OCI-LY1 (cell line): Measurements from ENCODE around the gene DNALI1.

ENCODE experiments used
- H2AFZ ChIP-seq: fragments of 200-600 bp; sonication (generic), shearing (Covaris generic); 2 replicates; pipeline ENCODE4 v1.6.0; 2014; ENCODE audit warnings: antibody characterized with exemption, mild to moderate bottlenecking, low read length
- H3F3A ChIP-seq: fragments of 200-600 bp; sonication (generic), shearing (Covaris generic); 2 replicates; pipeline ENCODE4 v1.6.0; 2014; ENCODE audit warnings: mild to moderate bottlenecking, antibody characterized with exemption, low read length, moderate library complexity; ENCODE audit not compliant: insufficient read depth
- H3K27ac ChIP-seq: fragments of 200-600 bp; sonication (generic); 2 replicates; pipeline ENCODE4 v1.5.1; 2014; ENCODE audit warnings: low read length, mixed run types, mild to moderate bottlenecking, low read depth; ENCODE audit not compliant: poor library complexity, severe bottlenecking
- H3K27me3 ChIP-seq: fragments of 200-600 bp; sonication (generic); 2 replicates; pipeline ENCODE4 v1.6.0; 2014; ENCODE audit warnings: antibody characterized with exemption, mild to moderate bottlenecking, low read length, moderate library complexity; ENCODE audit not compliant: insufficient read depth
- H3K36me3 ChIP-seq: fragments of 200-600 bp; sonication (generic); 2 replicates; pipeline ENCODE4 v1.6.1; 2014; ENCODE audit warnings: mild to moderate bottlenecking, antibody characterized with exemption, low read length, moderate library complexity, mixed read lengths; ENCODE audit not compliant: insufficient read depth
- H3K4me1 ChIP-seq: fragments of 200-600 bp; sonication (generic); 2 replicates; pipeline ENCODE4 v1.5.1; 2014; ENCODE audit warnings: mild to moderate bottlenecking, low read length, moderate library complexity; ENCODE audit not compliant: insufficient read depth, severe bottlenecking
- H3K4me2 ChIP-seq: fragments of 200-600 bp; sonication (generic), shearing (Covaris generic); 2 replicates; pipeline ENCODE4 v1.6.1; 2014; ENCODE audit warnings: low read length
- H3K4me3 ChIP-seq: fragments of 200-600 bp; sonication (generic); 2 replicates; pipeline ENCODE4 v1.5.1; 2014; ENCODE audit warnings: low read length, low read depth, mild to moderate bottlenecking, mixed read lengths; ENCODE audit not compliant: poor library complexity, severe bottlenecking
- H3K79me2 ChIP-seq: fragments of 200-600 bp; shearing (Covaris generic); 2 replicates; pipeline ENCODE4 v1.6.1; 2016; ENCODE audit warnings: mixed run types, low read length, mixed read lengths; ENCODE audit not compliant: insufficient read depth
- H3K9ac ChIP-seq: fragments of 200-600 bp; sonication (generic), shearing (Covaris generic); 2 replicates; pipeline ENCODE4 v1.6.1; 2014; ENCODE audit warnings: mild to moderate bottlenecking, low read length, mixed read lengths
- H3K9me2 ChIP-seq: fragments of 200-600 bp; sonication (generic), shearing (Covaris generic); 2 replicates; pipeline ENCODE4 v1.6.1; 2014; ENCODE audit warnings: low read depth, mild to moderate bottlenecking, low read length, mixed read lengths
- H3K9me3 ChIP-seq: fragments of 200-600 bp; shearing (Covaris generic); 2 replicates; pipeline ENCODE4 v1.6.1; 2014; ENCODE audit warnings: low read length, mixed read lengths
- H4K20me1 ChIP-seq: fragments of 200-600 bp; sonication (generic), shearing (Covaris generic); 2 replicates; pipeline ENCODE4 v1.6.0; 2016; ENCODE audit warnings: mild to moderate bottlenecking, low read length; ENCODE audit not compliant: insufficient read depth
- CTCF ChIP-seq: fragments of 200-600 bp; sonication (generic), shearing (Covaris generic); IDR thresholded peaks from 2 replicates; pipeline ENCODE4 v1.5.1; 2017; ENCODE audit warnings: mild to moderate bottlenecking, antibody characterized with exemption, low read length, moderate library complexity, mixed read lengths
- EZH2 ChIP-seq: fragments of 200-600 bp; sonication (generic), shearing (Covaris generic); IDR thresholded peaks from 2 replicates; pipeline ENCODE4 v1.8.0; 2017; ENCODE audit warnings: borderline replicate concordance, mixed run types, mild to moderate bottlenecking, antibody characterized with exemption, low read length, moderate library complexity, mixed read lengths

DNALI1 gene

DNA sequence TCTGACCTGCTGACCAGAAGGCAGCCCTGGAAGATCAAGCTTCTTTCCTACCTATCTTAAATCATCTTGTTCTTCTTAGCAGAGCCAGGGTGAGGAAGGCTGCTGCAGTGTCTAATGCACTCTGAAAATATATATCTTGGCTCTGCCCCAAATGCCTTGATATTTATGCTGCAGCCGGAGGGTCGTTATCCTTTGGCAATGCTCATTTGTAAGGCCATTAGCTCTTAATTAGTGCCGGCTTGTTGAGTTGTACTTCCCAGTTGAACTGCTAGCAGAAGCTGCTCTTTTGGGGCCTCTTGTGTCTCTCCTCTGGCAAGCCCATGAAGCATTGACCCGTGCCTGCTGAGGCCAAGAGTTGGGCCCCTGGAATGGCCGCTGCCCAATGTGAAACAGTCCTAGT lies 43.2 kb downstream of the DNALI1 start:
- peaks cover 5% of the 10 kb centered on the region for H3K4me1 ChIP-seq
- no peak for TF ChIP-seq CTCF
- no peak for TF ChIP-seq EZH2
- no peak overlapping the region for H2AFZ ChIP-seq
- no peaks in the 10 kb centered on the region for H3K36me3 ChIP-seq
- H3K9ac ChIP-seq: no peak overlapping the region
- H3K4me2 ChIP-seq: no peak overlapping the region
- no peak overlapping the region for H3K4me3 ChIP-seq
- H3K79me2 ChIP-seq: peaks cover 6% of the 10 kb centered on the region
- no peaks in the 10 kb centered on the region for H3K27me3 ChIP-seq
- no peaks in the 10 kb centered on the region for H3K9me2 ChIP-seq
- H4K20me1 ChIP-seq: no peaks in the 10 kb centered on the region
- no peaks in the 10 kb centered on the region for H3K9me3 ChIP-seq
- H3F3A ChIP-seq: no peaks in the 10 kb centered on the region
- H3K27ac ChIP-seq: no peak overlapping the region

DNA sequence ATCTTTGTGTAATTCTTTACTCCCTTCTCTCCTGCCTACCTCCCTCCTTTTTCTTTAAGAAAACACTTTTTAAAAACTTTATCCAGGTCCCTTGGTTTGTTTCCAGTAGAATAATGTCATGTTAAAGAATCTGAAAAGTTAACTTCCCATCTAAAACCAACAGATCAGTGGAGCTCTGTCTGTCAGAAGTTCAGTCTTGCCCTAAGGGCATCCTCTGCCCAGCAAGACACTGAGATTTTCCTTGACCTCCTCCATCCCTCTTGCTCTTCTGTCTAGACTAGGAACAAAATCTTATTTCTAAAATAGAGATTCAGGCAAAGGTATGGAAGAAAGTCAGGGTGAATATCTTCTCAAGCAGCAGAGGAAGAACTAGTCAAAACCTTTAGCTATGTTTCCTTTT lies 44.7 kb downstream of the DNALI1 start:
- H3K79me2 ChIP-seq: no peaks in the 10 kb centered on the region
- no peaks in the 10 kb centered on the region for H3K9me2 ChIP-seq
- H3K9ac ChIP-seq: no peak overlapping the region
- H3K36me3 ChIP-seq: no peaks in the 10 kb centered on the region
- no peaks in the 10 kb centered on the region for H3F3A ChIP-seq
- H3K27ac ChIP-seq: no peak overlapping the region
- no peaks in the 10 kb centered on the region for H3K9me3 ChIP-seq
- TF ChIP-seq EZH2: no peak
- no peak for TF ChIP-seq CTCF
- no peak overlapping the region for H3K4me2 ChIP-seq
- H3K4me1 ChIP-seq: no peaks in the 10 kb centered on the region
- H3K4me3 ChIP-seq: no peak overlapping the region
- H2AFZ ChIP-seq: no peak overlapping the region
- H4K20me1 ChIP-seq: no peaks in the 10 kb centered on the region
- no peaks in the 10 kb centered on the region for H3K27me3 ChIP-seq

- no peak overlapping the region for H3K27ac ChIP-seq
- no peaks in the 10 kb centered on the region for H4K20me1 ChIP-seq
- no peaks in the 10 kb centered on the region for H3F3A ChIP-seq
- no peak overlapping the region for H3K9ac ChIP-seq
- peaks cover 8% of the 10 kb centered on the region; the same call in 1 of the 2 replicates for H3K27me3 ChIP-seq
- H3K4me3 ChIP-seq: no peak overlapping the region
- no peaks in the 10 kb centered on the region for H3K9me2 ChIP-seq
- H3K9me3 ChIP-seq: no peaks in the 10 kb centered on the region
- H2AFZ ChIP-seq: no peak overlapping the region
- H3K79me2 ChIP-seq: no peaks in the 10 kb centered on the region
- no peak overlapping the region for H3K4me2 ChIP-seq
- no peaks in the 10 kb centered on the region for H3K36me3 ChIP-seq
- TF ChIP-seq EZH2 (no peak), CTCF (peak; percentile 80)
- H3K4me1 ChIP-seq: no peaks in the 10 kb centered on the region
Observed at GRCh38 chr1:37602750-37603694, 46.3 kb downstream of the DNALI1 start.
